ENCODE measurements around the gene BSPRY.

BSPRY gene

GRCh38 chr9:113315231-113315630 is 34.1 kb upstream of the BSPRY start:
- H3K4me1 ChIP-seq (ENCODE audit: control insufficient read depth, insufficient read depth, low read length): no peaks in the 10 kb centered on the region
- H3K9me3 ChIP-seq (ENCODE audit: control insufficient read depth, insufficient read depth, low read depth, low read length): no peaks in the 10 kb centered on the region
- no peak overlapping the region for H3K27ac ChIP-seq (ENCODE audit: low read depth, low read length)
- no peaks in the 10 kb centered on the region for H3K36me3 ChIP-seq (ENCODE audit: control insufficient read depth, insufficient read depth, low read length)
- no peak overlapping the region for H3K9ac ChIP-seq (ENCODE audit: low read length)
- no peaks in the 10 kb centered on the region for H3K27me3 ChIP-seq (ENCODE audit: control insufficient read depth, insufficient read depth, low read length)
- H3K4me3 ChIP-seq (ENCODE audit: low read depth, low read length): no peak overlapping the region

- Histone ChIP-seq H3K4me3 (ENCODE audit: low read depth, low read length) (no peak overlapping the region), H3K27ac (ENCODE audit: low read depth, low read length) (no peak overlapping the region), H3K36me3 (ENCODE audit: control insufficient read depth, insufficient read depth, low read length) (no peaks in the 10 kb centered on the region), H3K27me3 (ENCODE audit: control insufficient read depth, insufficient read depth, low read length) (0 out of 2 replicates have a peak, but pooled peaks cover under 1% of the 10 kb centered on the region), H3K4me1 (ENCODE audit: control insufficient read depth, insufficient read depth, low read length) (no peaks in the 10 kb centered on the region), H3K9ac (ENCODE audit: low read length) (no peak overlapping the region), H3K9me3 (ENCODE audit: control insufficient read depth, insufficient read depth, low read depth, low read length) (no peaks in the 10 kb centered on the region)
Measured at GRCh38 chr9:113316030-113316429, 33.3 kb upstream of the BSPRY start.

GRCh38 chr9:113317777-113318176 is 31.6 kb upstream of the BSPRY start:
- Histone ChIP-seq H3K4me3 (ENCODE audit: low read depth, low read length) (no peak overlapping the region), H3K9me3 (ENCODE audit: control insufficient read depth, insufficient read depth, low read depth, low read length) (no peaks in the 10 kb centered on the region), H3K9ac (ENCODE audit: low read length) (no peak overlapping the region), H3K27me3 (ENCODE audit: control insufficient read depth, insufficient read depth, low read length) (peaks cover 7% of the 10 kb centered on the region; the same call in 1 of the 2 replicates), H3K36me3 (ENCODE audit: control insufficient read depth, insufficient read depth, low read length) (no peaks in the 10 kb centered on the region), H3K27ac (ENCODE audit: low read depth, low read length) (no peak overlapping the region), H3K4me1 (ENCODE audit: control insufficient read depth, insufficient read depth, low read length) (no peaks in the 10 kb centered on the region)

- H3K36me3 ChIP-seq (ENCODE audit: control insufficient read depth, insufficient read depth, low read length): no peaks in the 10 kb centered on the region
- no peak overlapping the region for H3K4me3 ChIP-seq (ENCODE audit: low read depth, low read length)
- no peak overlapping the region for H3K27ac ChIP-seq (ENCODE audit: low read depth, low read length)
- peaks cover 7% of the 10 kb centered on the region; the same call in 1 of the 2 replicates for H3K27me3 ChIP-seq (ENCODE audit: control insufficient read depth, insufficient read depth, low read length)
- H3K4me1 ChIP-seq (ENCODE audit: control insufficient read depth, insufficient read depth, low read length): no peaks in the 10 kb centered on the region
- no peak overlapping the region for H3K9ac ChIP-seq (ENCODE audit: low read length)
- no peaks in the 10 kb centered on the region for H3K9me3 ChIP-seq (ENCODE audit: control insufficient read depth, insufficient read depth, low read depth, low read length)
Measured at GRCh38 chr9:113319054-113319453, 30.3 kb upstream of the BSPRY start.

- H3K27ac ChIP-seq (ENCODE audit: low read depth, low read length): no peak overlapping the region
- H3K36me3 ChIP-seq (ENCODE audit: control insufficient read depth, insufficient read depth, low read length): no peaks in the 10 kb centered on the region
- no peak overlapping the region for H3K9ac ChIP-seq (ENCODE audit: low read length)
- no peaks in the 10 kb centered on the region for H3K4me1 ChIP-seq (ENCODE audit: control insufficient read depth, insufficient read depth, low read length)
- H3K9me3 ChIP-seq (ENCODE audit: control insufficient read depth, insufficient read depth, low read depth, low read length): no peaks in the 10 kb centered on the region
- peaks cover 7% of the 10 kb centered on the region; the same call in 1 of the 2 replicates for H3K27me3 ChIP-seq (ENCODE audit: control insufficient read depth, insufficient read depth, low read length)
- H3K4me3 ChIP-seq (ENCODE audit: low read depth, low read length): no peak overlapping the region
Measured at GRCh38 chr9:113320051-113320450, 29.3 kb upstream of the BSPRY start.

GRCh38 chr9:113322671-113323070 is 26.7 kb upstream of the BSPRY start:
- Histone ChIP-seq H3K4me1 (ENCODE audit: control insufficient read depth, insufficient read depth, low read length) (no peaks in the 10 kb centered on the region), H3K9ac (ENCODE audit: low read length) (no peak overlapping the region), H3K36me3 (ENCODE audit: control insufficient read depth, insufficient read depth, low read length) (no peaks in the 10 kb centered on the region), H3K27me3 (ENCODE audit: control insufficient read depth, insufficient read depth, low read length) (peaks cover 7% of the 10 kb centered on the region; the same call in 1 of the 2 replicates), H3K4me3 (ENCODE audit: low read depth, low read length) (no peak overlapping the region), H3K9me3 (ENCODE audit: control insufficient read depth, insufficient read depth, low read depth, low read length) (no peaks in the 10 kb centered on the region), H3K27ac (ENCODE audit: low read depth, low read length) (no peak overlapping the region)

GRCh38 chr9:113326230-113326629 is 23.1 kb upstream of the BSPRY start:
- Histone ChIP-seq H3K4me3 (ENCODE audit: low read depth, low read length) (no peak overlapping the region), H3K9ac (ENCODE audit: low read length) (no peak overlapping the region), H3K4me1 (ENCODE audit: control insufficient read depth, insufficient read depth, low read length) (no peaks in the 10 kb centered on the region), H3K27ac (ENCODE audit: low read depth, low read length) (no peak overlapping the region), H3K27me3 (ENCODE audit: control insufficient read depth, insufficient read depth, low read length) (peaks cover 4% of the 10 kb centered on the region; the same call in 1 of the 2 replicates), H3K9me3 (ENCODE audit: control insufficient read depth, insufficient read depth, low read depth, low read length) (no peaks in the 10 kb centered on the region), H3K36me3 (ENCODE audit: control insufficient read depth, insufficient read depth, low read length) (no peaks in the 10 kb centered on the region)

- Histone ChIP-seq H3K9me3 (ENCODE audit: control insufficient read depth, insufficient read depth, low read depth, low read length) (no peaks in the 10 kb centered on the region), H3K4me1 (ENCODE audit: control insufficient read depth, insufficient read depth, low read length) (no peaks in the 10 kb centered on the region), H3K36me3 (ENCODE audit: control insufficient read depth, insufficient read depth, low read length) (no peaks in the 10 kb centered on the region), H3K4me3 (ENCODE audit: low read depth, low read length) (no peak overlapping the region), H3K27ac (ENCODE audit: low read depth, low read length) (no peak overlapping the region), H3K9ac (ENCODE audit: low read length) (no peak overlapping the region), H3K27me3 (ENCODE audit: control insufficient read depth, insufficient read depth, low read length) (no peaks in the 10 kb centered on the region)
Measured at GRCh38 chr9:113328045-113328782, 21.1 kb upstream of the BSPRY start.

- Histone ChIP-seq H3K4me3 (ENCODE audit: low read depth, low read length) (no peak overlapping the region), H3K9me3 (ENCODE audit: control insufficient read depth, insufficient read depth, low read depth, low read length) (no peaks in the 10 kb centered on the region), H3K9ac (ENCODE audit: low read length) (no peak overlapping the region), H3K27ac (ENCODE audit: low read depth, low read length) (no peak overlapping the region), H3K27me3 (ENCODE audit: control insufficient read depth, insufficient read depth, low read length) (no peaks in the 10 kb centered on the region), H3K36me3 (ENCODE audit: control insufficient read depth, insufficient read depth, low read length) (no peaks in the 10 kb centered on the region), H3K4me1 (ENCODE audit: control insufficient read depth, insufficient read depth, low read length) (no peaks in the 10 kb centered on the region)
Measured at GRCh38 chr9:113331780-113332179, 17.6 kb upstream of the BSPRY start.

GRCh38 chr9:113337714-113338113 is 11.6 kb upstream of the BSPRY start:
- Histone ChIP-seq H3K9ac (ENCODE audit: low read length) (no peak overlapping the region), H3K27me3 (ENCODE audit: control insufficient read depth, insufficient read depth, low read length) (peaks cover 9% of the 10 kb centered on the region; the same call in 1 of the 2 replicates), H3K36me3 (ENCODE audit: control insufficient read depth, insufficient read depth, low read length) (no peaks in the 10 kb centered on the region), H3K4me3 (ENCODE audit: low read depth, low read length) (no peak overlapping the region), H3K9me3 (ENCODE audit: control insufficient read depth, insufficient read depth, low read depth, low read length) (no peaks in the 10 kb centered on the region), H3K4me1 (ENCODE audit: control insufficient read depth, insufficient read depth, low read length) (no peaks in the 10 kb centered on the region), H3K27ac (ENCODE audit: low read depth, low read length) (no peak overlapping the region)

GRCh38 chr9:113340011-113340699 is 9.2 kb upstream of the BSPRY start, which contains the start of gene WDR31:
TSS of gene WDR31 (minus strand) at chr9:113340275. CDS start at chr9:113332022, 8,253 bp downstream.
- H3K4me1 ChIP-seq (ENCODE audit: control insufficient read depth, insufficient read depth, low read length): no peaks in the 10 kb centered on the region
- H3K36me3 ChIP-seq (ENCODE audit: control insufficient read depth, insufficient read depth, low read length): no peaks in the 10 kb centered on the region
- H3K27ac ChIP-seq (ENCODE audit: low read depth, low read length): no peak within 1 kb of the TSS
- H3K9ac ChIP-seq (ENCODE audit: low read length): peak within 1 kb of the TSS; percentile 80
- H3K4me3 ChIP-seq (ENCODE audit: low read depth, low read length): peak within 1 kb of the TSS; percentile 98
- no peaks in the 10 kb centered on the region for H3K9me3 ChIP-seq (ENCODE audit: control insufficient read depth, insufficient read depth, low read depth, low read length)
- peaks cover 9% of the 10 kb centered on the region; the same call in 1 of the 2 replicates for H3K27me3 ChIP-seq (ENCODE audit: control insufficient read depth, insufficient read depth, low read length)
